K562 (cell line): Measurements from ENCODE around the gene AMBRA1. TPM values are rescaled to one million over a fixed set of nuclear protein-coding genes. Genes with fewer than 3 reads are reported as not detected.

ENCODE experiments used
- ATAC-seq: fragments of 200-7000 bp; cut with Tn5 transposase; 3 replicates; pipeline ENCODE4 v1.9.1; 2020; ENCODE audit warnings: moderate library complexity
- BruUV-seq: library from RNA; stranded (reverse); fragments of 400-500 nt; replicated peaks from 2 replicates; lab custom pipeline; 2021; lab: Mats Ljungman, UMichigan
- CTCF ChIA-PET: fragments of 300-600 bp; formaldehyde crosslinking; extraction: SDS; loops from one replicate; lab custom pipeline; 2021; ENCODE audit warnings: low intra/inter-chr PET ratio; lab: Yijun Ruan, JAX
- POLR2A ChIA-PET: fragments of 300-600, 350-650 bp; sonication (Branson Sonifier 250); formaldehyde crosslinking; extraction: SDS; loops from one replicate; lab custom pipeline; 2021; ENCODE audit warnings: antibody characterized with exemption, inconsistent platforms; lab: Yijun Ruan, JAX
- DNase-seq, 4 experiments: peaks; one replicate each; pipeline versions ENCODE4 v3.0.0 to v3.0.0-alpha.2; 2011 to 2018; ENCODE audit warnings: low spot score in 3 of 4, mixed read lengths in 3 of 4; ENCODE audit errors: extremely low read depth in 1 of 4
- FAIRE-seq: peaks from 2 replicates; lab custom pipeline; 2011; peaks lifted over from hg19 to GRCh38; lab: Jason Lieb, UNC
- H2AFZ ChIP-seq: 2 replicates; pipeline ENCODE4 v1.6.0; 2011; ENCODE audit warnings: low read depth, low read length, control low read depth, inconsistent platforms
- H3K27ac ChIP-seq: fragments of 200-600 bp; 3 replicates; pipeline ENCODE4 v1.8.0; 2011; ENCODE audit warnings: low read depth, mild to moderate bottlenecking, control low read depth, inconsistent platforms, low read length, moderate library complexity, mixed read lengths; ENCODE audit errors: extremely low read depth
- H3K27me3 ChIP-seq, 2 experiments: fragments of 300-600 bp in 1 of 2; 2 replicates in 1 of 2; 3 replicates in 1 of 2; pipeline versions ENCODE4 v1.6.0 to v1.8.0; 2011; ENCODE audit warnings: inconsistent platforms in 2 of 2, low read length in 2 of 2, mild to moderate bottlenecking in 1 of 2, mixed read lengths in 1 of 2, moderate library complexity in 1 of 2; ENCODE audit not compliant: control insufficient read depth in 2 of 2, insufficient read depth in 2 of 2
- H3K36me3 ChIP-seq: fragments of 300-600 bp; 3 replicates; pipeline ENCODE4 v1.8.0; 2011; ENCODE audit warnings: mild to moderate bottlenecking, low read length, inconsistent platforms; ENCODE audit not compliant: control insufficient read depth, insufficient read depth
- H3K4me1 ChIP-seq, 2 experiments: fragments of 200-600 bp in 1 of 2; replicated peaks in 1 of 2; 2 replicates in 1 of 2; 3 replicates in 1 of 2; pipeline versions ENCODE4 v1.5.1 to v1.8.0; 2011; ENCODE audit warnings: inconsistent platforms in 2 of 2, low read length in 2 of 2, mild to moderate bottlenecking in 1 of 2, mixed read lengths in 1 of 2, moderate library complexity in 1 of 2; ENCODE audit not compliant: control insufficient read depth in 2 of 2, insufficient read depth in 2 of 2
- H3K4me2 ChIP-seq: 2 replicates; pipeline ENCODE4 v1.6.1; 2011; ENCODE audit warnings: low read length, control low read depth, inconsistent platforms, mixed read lengths; ENCODE audit not compliant: insufficient read depth
- H3K4me3 ChIP-seq: fragments of 200-600 bp; sonication (generic), shearing (Covaris generic); 2 replicates; pipeline ENCODE4 v1.5.1; 2016; ENCODE audit warnings: control low read depth, inconsistent platforms
- H3K79me2 ChIP-seq: fragments of 200-600 bp; 3 replicates; pipeline ENCODE4 v1.8.0; 2011; ENCODE audit warnings: low read length, inconsistent platforms; ENCODE audit not compliant: control insufficient read depth, insufficient read depth
- H3K9ac ChIP-seq, 2 experiments: 2 replicates each; pipeline versions ENCODE4 v1.6.0 to v1.6.1; 2011; ENCODE audit warnings: low read depth in 2 of 2, low read length in 2 of 2, control low read depth in 1 of 2, inconsistent platforms in 1 of 2, mild to moderate bottlenecking in 1 of 2, mixed read lengths in 1 of 2; ENCODE audit not compliant: insufficient read depth in 1 of 2
- H3K9me1 ChIP-seq: one replicate; pipeline ENCODE4 v1.6.0; 2011; ENCODE audit warnings: inconsistent platforms, mild to moderate bottlenecking, low read length, moderate library complexity; ENCODE audit not compliant: control insufficient read depth, insufficient read depth
- H3K9me3 ChIP-seq: replicated peaks from 2 replicates; pipeline ENCODE4 v1.5.1; 2011; ENCODE audit warnings: low read depth, low read length, inconsistent platforms; ENCODE audit not compliant: control insufficient read depth, insufficient read depth
- H4K20me1 ChIP-seq: replicated peaks from 2 replicates; pipeline ENCODE4 v1.6.1; 2011; ENCODE audit warnings: low read length, inconsistent platforms, mixed read lengths; ENCODE audit not compliant: control insufficient read depth, insufficient read depth
- AFF4 ChIP-seq: sonication (generic); formaldehyde crosslinking; IDR thresholded peaks from 2 replicates; pipeline ENCODE4 v1.8.0; 2023; ENCODE audit warnings: mild to moderate bottlenecking, missing genetic modification reagents
- CREB5 ChIP-seq: fragments of 250-450 bp; sonication (Bioruptor Pico); IDR thresholded peaks from 2 replicates; pipeline ENCODE4 v1.5.0; 2020; ENCODE audit warnings: mild to moderate bottlenecking
- MTA3 ChIP-seq: fragments of 450-650 bp; formaldehyde crosslinking; IDR thresholded peaks from 2 replicates; pipeline ENCODE4 v1.6.1; 2017; ENCODE audit warnings: mild to moderate bottlenecking, borderline replicate concordance
- POLR2B ChIP-seq: fragments of 450-650 bp; IDR thresholded peaks from 2 replicates; pipeline ENCODE4 v1.6.1; 2018; ENCODE audit warnings: low read depth; ENCODE audit not compliant: partially characterized antibody
- PRMT5 ChIP-seq: sonication (generic); formaldehyde crosslinking; IDR thresholded peaks from 2 replicates; pipeline ENCODE4 v1.5.0; 2020; ENCODE audit warnings: missing genetic modification reagents
- PTRF ChIP-seq: fragments of 450-650 bp; IDR thresholded peaks from 2 replicates; pipeline ENCODE4 v1.6.1; 2016; ENCODE audit warnings: mild to moderate bottlenecking, missing genetic modification characterization, missing compliant biosample characterization
- SMARCE1 ChIP-seq: fragments of 450-650 bp; IDR thresholded peaks from 2 replicates; pipeline ENCODE4 v1.7.1; 2016; ENCODE audit warnings: mild to moderate bottlenecking
- TSHZ1 ChIP-seq: fragments of 250-450 bp; sonication (Bioruptor Pico); IDR thresholded peaks from 2 replicates; pipeline ENCODE4 v1.4.0; 2020; ENCODE audit warnings: mild to moderate bottlenecking, moderate library complexity
- ZNF384 ChIP-seq: IDR thresholded peaks from 2 replicates; pipeline ENCODE4 v1.6.1; 2012; ENCODE audit warnings: low read depth, low read length, improper control_type of control experiment
- WGBS: fragments of 100-300 bp; shearing (Covaris generic); methylation state at CpG from one replicate; pipeline ENCODE4 v1.1.6; 2016; ENCODE audit warnings: low coverage, mixed read lengths; ENCODE audit not compliant: insufficient coverage; ENCODE audit errors: missing lambda C conversion rate; 5-methylcytosine and 5-hydroxymethylcytosine counted together
- in situ Hi-C: fragments of 300-500 bp; cut with MboI; formaldehyde crosslinking; loops from 4 replicates; pipeline ENCODE4 v1.15.0; 2018; ENCODE audit warnings: inconsistent platforms, mixed read lengths
- intact Hi-C: fragments of 100-400 bp; cut with micrococcal nuclease; formaldehyde crosslinking; loops from 2 replicates; pipeline ENCODE4 v1.14.2; 2022
- polyA plus RNA-seq, 8 experiments: library from polyadenylated mRNA; depleted of rRNA in 4 of 8; stranded (reverse) in 5 of 8; unstranded in 3 of 8; fragments of >200 nt; fragmentation: Nextera tagmentation in 2 of 8; fragmentation: Illumina TruSeq in 1 of 8; extraction: Ambion mirVana in 2 of 8; extraction: Trizol in 1 of 8; gene quantifications; 2 replicates each; pipeline versions ENCODE4 v1.2.1 to v1.2.3, GENCODE V29; 2011 to 2014; ENCODE audit warnings: inconsistent platforms in 1 of 8, missing spikeins in 1 of 8
- total RNA-seq, 7 experiments: library from RNA; depleted of rRNA in 6 of 7; stranded (reverse); fragments of >200 nt in 6 of 7; fragmentation: Illumina TruSeq in 2 of 7; extraction: Trizol in 2 of 7; gene quantifications; 2 replicates each; pipeline versions ENCODE4 v1.2.1 to v1.2.3, GENCODE V29; 2011 to 2021; ENCODE audit warnings: low replicate concordance in 1 of 7

The AMBRA1 gene
- total and polyA plus RNA-seq, 9 of the 15 experiments (the other 6 are each of a cell fraction or from before 2014, with no cell fraction given) = 0.15 to 24.5 (median 13.0) TPM

- under 1% methylated on average over 15 of the region's 15 CpGs for WGBS
- Histone ChIP-seq H3K27me3 (no peaks in the 10 kb centered on the region), H3K9ac (peak overlapping the region; percentile 100), H3K79me2 (peaks cover 54% of the 10 kb centered on the region), H3K9me3 (no peaks in the 10 kb centered on the region), H3K4me3 (peak overlapping the region; percentile 99), H3K27ac (peak overlapping the region; percentile 100), H2AFZ (peak overlapping the region; percentile 98), H3K36me3 (peaks cover 13% of the 10 kb centered on the region; the same call in 2 of the 3 replicates), H3K4me1 (peaks cover 20 to 23% of the 10 kb centered on the region in 2 experiments; a peak in 4 of 5 replicates), H3K9me1 (no peaks in the 10 kb centered on the region), H3K4me2 (peak overlapping the region; percentile 99), H4K20me1 (no peaks in the 10 kb centered on the region)
- CTCF ChIA-PET = interaction anchor here (0.5 to 2.7 kb wide), 3 partner anchors 79 to 127 kb away, joined by 3 to 7 read pairs (median 5); no protein-coding TSS in a partner anchor
- no TSS peak for BruUV-seq
- POLR2A ChIA-PET = interaction anchor here (0.6 to 2.2 kb wide), 6 partner anchors 11 to 305 kb away, joined by 3 to 13 read pairs (median 3); partner anchors contain the start of gene AMBRA1
- ATAC-seq = no peak
- DNase-seq = peak in 1 of 4 experiments; percentile 13
- in situ Hi-C loops (no loop called here), intact Hi-C loops (loop anchor here (2.0 to 5.0 kb wide), 4 partner anchors 20 to 229 kb away; no protein-coding TSS in a partner anchor)
- FAIRE-seq = no peak
- TF ChIP-seq MTA3 = peak; percentile 27; the same call in 1 of the 2 replicates
- TF ChIP-seq PTRF (tag) = no peak
- TF ChIP-seq POLR2B = peak; percentile 63
- peak; percentile 37; the same call in 1 of the 2 replicates for TF ChIP-seq SMARCE1
- peak; percentile 59; the same call in 1 of the 2 replicates for TF ChIP-seq AFF4 (CRISPR knock-in tag)
- peak; percentile 23 for TF ChIP-seq ZNF384
- no peak for TF ChIP-seq TSHZ1 (CRISPR knock-in tag)
- TF ChIP-seq CREB5 (CRISPR knock-in tag) = no peak
- TF ChIP-seq PRMT5 (CRISPR knock-in tag) = no peak
These were observed 22.8 kb upstream of the AMBRA1 start for GRCh38 chr11:46616551-46617133.
